HepG2 (cell line): ENCODE measurements around the gene CD96. TPM values are rescaled to one million over a fixed set of nuclear protein-coding genes. Genes with fewer than 3 reads are reported as not detected.

Experiments used
- ATAC-seq: fragments of 200-7000 bp; cut with Tn5 transposase; 3 replicates; pipeline ENCODE4 v1.9.1; 2020; ENCODE audit warnings: mild to moderate bottlenecking, moderate library complexity
- BruUV-seq: library from RNA; stranded (reverse); fragments of 400-500 nt; replicated peaks from 2 replicates; lab custom pipeline; 2021; lab: Mats Ljungman, UMichigan
- CTCF ChIA-PET: fragments of 300-600 bp; formaldehyde crosslinking; extraction: SDS; loops from one replicate; lab custom pipeline; 2021; ENCODE audit warnings: low total read pairs, inconsistent platforms, low intra/inter-chr PET ratio; lab: Yijun Ruan, JAX
- POLR2A ChIA-PET: fragments of 350-600 bp; sonication (Branson Sonifier 250); formaldehyde crosslinking; loops from one replicate; lab custom pipeline; 2020; ENCODE audit warnings: antibody characterized with exemption, inconsistent platforms; lab: Yijun Ruan, JAX
- DNase-seq: peaks from one replicate; pipeline ENCODE4 v3.0.0-alpha.2; 2015; ENCODE audit warnings: low spot score
- FAIRE-seq: peaks from 3 replicates; lab custom pipeline; 2011; peaks lifted over from hg19 to GRCh38; lab: Jason Lieb, UNC
- H2AFZ ChIP-seq: one replicate; pipeline ENCODE4 v1.6.1; 2011; ENCODE audit warnings: low read length, inconsistent platforms
- H3K27ac ChIP-seq: fragments of 300-600 bp; 3 replicates; pipeline ENCODE4 v1.8.0; 2011; ENCODE audit warnings: mixed run types, mild to moderate bottlenecking, mixed read lengths, low read length, inconsistent platforms; ENCODE audit not compliant: insufficient read depth; ENCODE audit errors: extremely low read length
- H3K27me3 ChIP-seq, 2 experiments: fragments of 200-600 bp in 1 of 2; 2 replicates in 1 of 2; 3 replicates in 1 of 2; pipeline versions ENCODE4 v1.6.0 to v1.8.0; 2011; ENCODE audit warnings: low read length in 2 of 2, mild to moderate bottlenecking in 2 of 2, moderate library complexity in 2 of 2, inconsistent platforms in 1 of 2; ENCODE audit not compliant: insufficient read depth in 2 of 2, control insufficient read depth in 1 of 2
- H3K36me3 ChIP-seq, 2 experiments: fragments of 200-600 bp in 1 of 2; replicated peaks in 1 of 2; 2 replicates in 1 of 2; 3 replicates in 1 of 2; pipeline versions ENCODE4 v1.5.1 to v1.8.0; 2011; ENCODE audit warnings: low read length in 2 of 2, inconsistent platforms in 1 of 2; ENCODE audit not compliant: insufficient read depth in 2 of 2, control insufficient read depth in 1 of 2
- H3K4me1 ChIP-seq: 2 replicates; pipeline ENCODE4 v1.5.1; 2012; ENCODE audit warnings: low read length, inconsistent platforms; ENCODE audit not compliant: insufficient read depth
- H3K4me2 ChIP-seq: 2 replicates; pipeline ENCODE4 v1.6.0; 2011; ENCODE audit warnings: low read depth, low read length, inconsistent platforms
- H3K4me3 ChIP-seq, 3 experiments: fragments of 200-600 bp in 1 of 3; sonication (generic), shearing (Covaris generic) in 1 of 3; replicated peaks in 1 of 3; 2 replicates each; pipeline ENCODE4 v1.5.1; 2011 to 2016; ENCODE audit warnings: low read length in 3 of 3, inconsistent platforms in 2 of 3, low read depth in 2 of 3, mild to moderate bottlenecking in 2 of 3, control low read depth in 1 of 3, mixed read lengths in 1 of 3; ENCODE audit not compliant: insufficient read depth in 1 of 3
- H3K79me2 ChIP-seq: one replicate; pipeline ENCODE4 v1.6.1; 2011; ENCODE audit warnings: low read length, inconsistent platforms; ENCODE audit not compliant: insufficient read depth
- H3K9ac ChIP-seq: 2 replicates; pipeline ENCODE4 v1.6.0; 2011; ENCODE audit warnings: mild to moderate bottlenecking, low read depth, low read length, inconsistent platforms; ENCODE audit not compliant: insufficient read depth
- H3K9me3 ChIP-seq: 2 replicates; pipeline ENCODE4 v1.5.1; 2012; ENCODE audit warnings: mild to moderate bottlenecking, low read length
- H4K20me1 ChIP-seq: 2 replicates; pipeline ENCODE4 v1.6.0; 2011; ENCODE audit warnings: inconsistent platforms, mild to moderate bottlenecking, low read length, moderate library complexity; ENCODE audit not compliant: insufficient read depth
- ARID2 ChIP-seq: sonication (generic); formaldehyde crosslinking; IDR thresholded peaks from 2 replicates; pipeline ENCODE4 v1.8.1; 2022; ENCODE audit warnings: mild to moderate bottlenecking, missing genetic modification reagents, borderline replicate concordance
- HMG20B ChIP-seq: conservative IDR thresholded peaks from 2 replicates; pipeline ENCODE4 v1.6.1; 2016; ENCODE audit warnings: missing genetic modification reagents, missing compliant biosample characterization
- HNF4A ChIP-seq: sonication (generic); formaldehyde crosslinking; IDR thresholded peaks from 2 replicates; pipeline ENCODE4 v1.4.0; 2020; ENCODE audit warnings: missing genetic modification reagents
- KDM1A ChIP-seq: IDR thresholded peaks from 2 replicates; pipeline ENCODE4 v1.6.1; 2016; ENCODE audit warnings: missing compliant biosample characterization
- PAWR ChIP-seq: sonication (generic); formaldehyde crosslinking; IDR thresholded peaks from 2 replicates; pipeline ENCODE4 v1.4.0; 2020; ENCODE audit warnings: missing genetic modification reagents, mild to moderate bottlenecking, borderline replicate concordance
- SIN3A ChIP-seq: IDR thresholded peaks from 2 replicates; pipeline ENCODE4 v1.6.1; 2011; ENCODE audit warnings: low read depth, mild to moderate bottlenecking, control low read depth, low read length, borderline replicate concordance
- ZNF232 ChIP-seq: sonication (generic); formaldehyde crosslinking; IDR thresholded peaks from 2 replicates; pipeline ENCODE4 v1.4.0; 2020; ENCODE audit warnings: missing genetic modification reagents, borderline replicate concordance
- ZNF567 ChIP-seq: sonication (generic); formaldehyde crosslinking; IDR thresholded peaks from 2 replicates; pipeline ENCODE4 v1.8.1; 2023; ENCODE audit warnings: mild to moderate bottlenecking, missing genetic modification reagents, borderline replicate concordance
- ZNF670 ChIP-seq: sonication (generic); formaldehyde crosslinking; IDR thresholded peaks from 2 replicates; pipeline ENCODE4 v1.8.0; 2022; ENCODE audit warnings: mild to moderate bottlenecking, missing genetic modification reagents, borderline replicate concordance
- ZNF7 ChIP-seq: IDR thresholded peaks from 2 replicates; pipeline ENCODE4 v1.6.1; 2016; ENCODE audit warnings: missing biosample characterization, missing genetic modification reagents
- ZNF761 ChIP-seq: sonication (generic); formaldehyde crosslinking; conservative IDR thresholded peaks from 2 replicates; pipeline ENCODE4 v1.4.0; 2020; ENCODE audit warnings: mild to moderate bottlenecking, missing genetic modification reagents
- ZSCAN31 ChIP-seq: sonication (generic); formaldehyde crosslinking; IDR thresholded peaks from 2 replicates; pipeline ENCODE4 v1.5.0; 2020; ENCODE audit warnings: low read depth, mild to moderate bottlenecking, missing genetic modification reagents
- WGBS: methylation state at CpG from one replicate; pipeline ENCODE4 v1.1.6; 2017; ENCODE audit warnings: low lambda C conversion rate; 5-methylcytosine and 5-hydroxymethylcytosine counted together
- in situ Hi-C: cut with HindIII; loops from 2 replicates; pipeline ENCODE4 v1.10.0; 2017; ENCODE audit warnings: low pct_unique_long_range_greater_than_20kb; ENCODE audit not compliant: extremely low pct_ligation_motif_present
- intact Hi-C: fragments of 100-400 bp; cut with micrococcal nuclease; formaldehyde crosslinking; loops from one replicate; pipeline ENCODE4 v1.10.0; 2022; ENCODE audit not compliant: unreplicated experiment
- polyA plus RNA-seq, 8 experiments: library from polyadenylated mRNA; depleted of rRNA in 3 of 8; stranded (reverse) in 7 of 8; unstranded in 1 of 8; fragments of >200 nt; fragmentation: Illumina TruSeq in 4 of 8; extraction: Trizol in 4 of 8; gene quantifications; 2 replicates each; pipeline versions ENCODE4 v1.2.1 to v1.2.3, GENCODE V29; 2011 to 2016; ENCODE audit warnings: low read depth in 4 of 8, missing spikeins in 1 of 8, mixed read lengths in 1 of 8; ENCODE audit not compliant: insufficient read depth in 1 of 8
- total RNA-seq, 5 experiments: library from RNA; depleted of rRNA; stranded (reverse); fragments of >200 nt; fragmentation: Illumina TruSeq; extraction: Trizol; gene quantifications; 2 replicates each; pipeline ENCODE4 v1.2.3, GENCODE V29; 2016; ENCODE audit warnings: low read depth in 1 of 5
- TF ChIP-seq, protein P1 (sequence below): sonication (generic); formaldehyde crosslinking; IDR thresholded peaks from 2 replicates; pipeline ENCODE4 v1.5.0; 2020; ENCODE audit warnings: missing genetic modification reagents
- TF ChIP-seq, protein P2 (sequence below): sonication (generic); formaldehyde crosslinking; IDR thresholded peaks from 2 replicates; pipeline ENCODE4 v1.5.0; 2020; ENCODE audit warnings: missing genetic modification reagents
- TF ChIP-seq, protein P3 (sequence below): sonication (generic); formaldehyde crosslinking; IDR thresholded peaks from 2 replicates; pipeline ENCODE4 v1.5.0; 2020; ENCODE audit warnings: mild to moderate bottlenecking, missing genetic modification reagents

CD96 gene
- total and polyA plus RNA-seq, 2 of the 13 experiments (the other 11 are each of a cell fraction or from before 2014, with no cell fraction given): not detected

DNA sequence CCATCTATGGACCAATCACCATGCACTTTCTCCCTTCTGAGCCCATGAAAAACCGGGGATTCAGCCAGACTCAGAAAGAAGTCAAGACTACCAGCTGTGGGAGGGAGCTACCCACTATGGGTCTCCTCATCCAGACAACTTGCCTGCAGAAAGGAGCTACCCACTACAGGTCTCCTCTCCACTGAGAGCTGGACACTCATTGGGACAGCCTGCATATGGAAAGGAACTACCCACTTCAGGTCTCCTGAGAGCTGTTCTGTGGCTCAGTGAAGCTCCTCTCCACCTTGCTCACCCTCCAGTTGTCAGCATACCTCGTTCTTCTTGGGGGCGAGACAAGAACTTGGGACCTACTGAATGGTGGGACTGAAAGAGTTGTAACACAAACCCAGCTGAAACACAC is 75.4 kb downstream of the CD96 start:
- in situ Hi-C loops: no loop called here
- H3K9me3 ChIP-seq: no peaks in the 10 kb centered on the region
- no peaks in the 10 kb centered on the region for H3K79me2 ChIP-seq
- intact Hi-C loops: no loop called here
- H3K4me2 ChIP-seq: no peak overlapping the region
- H3K27ac ChIP-seq: no peak overlapping the region
- no peaks in the 10 kb centered on the region; a peak in 1 of 5 replicates for H3K27me3 ChIP-seq
- no TSS peak for BruUV-seq
- no peak overlapping the region for H2AFZ ChIP-seq
- no peaks in the 10 kb centered on the region for H3K4me1 ChIP-seq
- no peak overlapping the region for H3K9ac ChIP-seq
- no peak for DNase-seq
- no peak for FAIRE-seq
- no peaks in the 10 kb centered on the region for H4K20me1 ChIP-seq
- ChIA-PET POLR2A (no interaction called here), CTCF (no interaction called here)
- WGBS: 0% methylated on average over 2 of the region's 3 CpGs
- no peak for TF ChIP-seq PAWR (CRISPR knock-in tag)
- no peak for TF ChIP-seq HNF4A (CRISPR knock-in tag)
- no peak for TF ChIP-seq ARID2 (CRISPR knock-in tag)
- TF ChIP-seq ZNF761 (CRISPR knock-in tag): no peak
- TF ChIP-seq ZNF7 (CRISPR knock-in tag): no peak
- TF ChIP-seq ZNF232 (CRISPR knock-in tag): no peak
- TF ChIP-seq SIN3A: no peak
- no peak for TF ChIP-seq KDM1A (CRISPR knock-in tag)
- TF ChIP-seq ZSCAN31 (CRISPR knock-in tag): no peak
- ATAC-seq: no peak
- no peaks in the 10 kb centered on the region for H3K36me3 ChIP-seq
- H3K4me3 ChIP-seq: no peak overlapping the region

- no TSS peak for BruUV-seq
- 1% methylated on average over 4 of the region's 5 CpGs for WGBS
- Histone ChIP-seq H3K4me3 (no peak overlapping the region), H3K36me3 (no peaks in the 10 kb centered on the region), H3K27me3 (no peaks in the 10 kb centered on the region; a peak in 1 of 5 replicates), H3K27ac (no peak overlapping the region), H3K9me3 (no peaks in the 10 kb centered on the region), H3K9ac (no peak overlapping the region), H2AFZ (no peak overlapping the region), H3K4me2 (no peak overlapping the region), H4K20me1 (no peaks in the 10 kb centered on the region), H3K4me1 (no peaks in the 10 kb centered on the region), H3K79me2 (no peaks in the 10 kb centered on the region)
- intact Hi-C loops: no loop called here
- ChIA-PET CTCF (no interaction called here), POLR2A (no interaction called here)
- FAIRE-seq (no peak), DNase-seq (no peak), ATAC-seq (no peak)
- in situ Hi-C loops: no loop called here
- TF ChIP-seq, protein P1, sequence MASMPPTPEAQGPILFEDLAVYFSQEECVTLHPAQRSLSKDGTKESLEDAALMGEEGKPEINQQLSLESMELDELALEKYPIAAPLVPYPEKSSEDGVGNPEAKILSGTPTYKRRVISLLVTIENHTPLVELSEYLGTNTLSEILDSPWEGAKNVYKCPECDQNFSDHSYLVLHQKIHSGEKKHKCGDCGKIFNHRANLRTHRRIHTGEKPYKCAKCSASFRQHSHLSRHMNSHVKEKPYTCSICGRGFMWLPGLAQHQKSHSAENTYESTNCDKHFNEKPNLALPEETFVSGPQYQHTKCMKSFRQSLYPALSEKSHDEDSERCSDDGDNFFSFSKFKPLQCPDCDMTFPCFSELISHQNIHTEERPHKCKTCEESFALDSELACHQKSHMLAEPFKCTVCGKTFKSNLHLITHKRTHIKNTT (CRISPR knock-in tag): no peak
- TF ChIP-seq ZNF567 (CRISPR knock-in tag): no peak
- TF ChIP-seq ZNF670 (CRISPR knock-in tag): no peak
- no peak for TF ChIP-seq HMG20B (CRISPR knock-in tag)
- TF ChIP-seq, protein P2, sequence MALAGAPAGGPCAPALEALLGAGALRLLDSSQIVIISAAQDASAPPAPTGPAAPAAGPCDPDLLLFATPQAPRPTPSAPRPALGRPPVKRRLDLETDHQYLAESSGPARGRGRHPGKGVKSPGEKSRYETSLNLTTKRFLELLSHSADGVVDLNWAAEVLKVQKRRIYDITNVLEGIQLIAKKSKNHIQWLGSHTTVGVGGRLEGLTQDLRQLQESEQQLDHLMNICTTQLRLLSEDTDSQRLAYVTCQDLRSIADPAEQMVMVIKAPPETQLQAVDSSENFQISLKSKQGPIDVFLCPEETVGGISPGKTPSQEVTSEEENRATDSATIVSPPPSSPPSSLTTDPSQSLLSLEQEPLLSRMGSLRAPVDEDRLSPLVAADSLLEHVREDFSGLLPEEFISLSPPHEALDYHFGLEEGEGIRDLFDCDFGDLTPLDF: no peak
- TF ChIP-seq, protein P3, sequence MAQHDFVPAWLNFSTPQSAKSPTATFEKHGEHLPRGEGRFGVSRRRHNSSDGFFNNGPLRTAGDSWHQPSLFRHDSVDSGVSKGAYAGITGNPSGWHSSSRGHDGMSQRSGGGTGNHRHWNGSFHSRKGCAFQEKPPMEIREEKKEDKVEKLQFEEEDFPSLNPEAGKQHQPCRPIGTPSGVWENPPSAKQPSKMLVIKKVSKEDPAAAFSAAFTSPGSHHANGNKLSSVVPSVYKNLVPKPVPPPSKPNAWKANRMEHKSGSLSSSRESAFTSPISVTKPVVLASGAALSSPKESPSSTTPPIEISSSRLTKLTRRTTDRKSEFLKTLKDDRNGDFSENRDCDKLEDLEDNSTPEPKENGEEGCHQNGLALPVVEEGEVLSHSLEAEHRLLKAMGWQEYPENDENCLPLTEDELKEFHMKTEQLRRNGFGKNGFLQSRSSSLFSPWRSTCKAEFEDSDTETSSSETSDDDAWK (CRISPR knock-in tag): no peak
These were observed 76.1 kb downstream of the CD96 start for GRCh38 chr3:111617912-111618601.
